Right lobe of liver (tissue), 6 donors: Measurements from ENCODE around the gene GKN1. TPM values are rescaled to one million over a fixed set of nuclear protein-coding genes. Genes with fewer than 3 reads are reported as not detected.
A peak's percentile ranks its signal among the peaks of the same experiment; 100 is the strongest.

Experiments
- ATAC-seq, 4 donors: fragments of 200-7000 bp; cut with Tn5 transposase; one replicate each; pipeline ENCODE4 v1.9.1; 2020; ENCODE audit warnings: mild to moderate bottlenecking in 4 of 4, moderate library complexity in 4 of 4
- DNase-seq, 3 donors: peaks; one replicate each; pipeline ENCODE4 v3.0.0-alpha.2; 2020
- H3K27ac ChIP-seq, 3 donors: fragments of 200-600 bp; one replicate each; pipeline ENCODE4 v1.8.0; 2022
- H3K27me3 ChIP-seq, 2 donors: fragments of 200-600 bp; one replicate each; pipeline ENCODE4 v1.8.0; 2022
- H3K36me3 ChIP-seq, 4 donors: fragments of 200-600 bp; sonication (generic) in 1 of 4; one replicate each; pipeline versions ENCODE4 v1.5.1 to v1.8.0; 2017 to 2022; ENCODE audit warnings: control low read depth in 1 of 4
- H3K4me1 ChIP-seq, 4 donors: fragments of 200-600 bp; sonication (generic) in 1 of 4; one replicate each; pipeline versions ENCODE4 v1.5.1 to v1.8.0; 2017 to 2022; ENCODE audit warnings: control low read depth in 1 of 4
- H3K4me3 ChIP-seq, 3 donors: fragments of 200-600 bp; one replicate each; pipeline ENCODE4 v1.8.0; 2022
- H3K9me3 ChIP-seq, 4 donors: fragments of 200-600 bp; sonication (generic) in 1 of 4; one replicate each; pipeline versions ENCODE4 v1.5.1 to v1.8.0; 2017 to 2022; ENCODE audit warnings: control low read depth in 1 of 4
- POLR2A ChIP-seq: fragments of 450-650 bp; IDR thresholded peaks from one replicate; pipeline ENCODE4 v1.6.1; 2017; ENCODE audit warnings: antibody characterized with exemption, mild to moderate bottlenecking
- whole genome bisulfite sequencing: methylation state at CpG from one replicate; pipeline ENCODE4 v1.1.6; 2018; ENCODE audit warnings: low coverage, low lambda C conversion rate; ENCODE audit not compliant: insufficient coverage; ENCODE audit errors: missing lambda C conversion rate; 5-methylcytosine and 5-hydroxymethylcytosine counted together
- intact Hi-C, 2 donors: fragments of 100-400 bp; cut with DNase I; formaldehyde crosslinking; loops; one replicate each; pipeline versions ENCODE4 v1.11.2 to v1.14.1; 2022
- total RNA-seq, 6 experiments: library from RNA; depleted of rRNA in 2 of 6; stranded (reverse); fragments of >200 nt in 2 of 6; fragmentation: NEBNext Ultra II Directional in 3 of 6; extraction: Animal tissue kit (Norgen Biotek cat#: 25700) in 3 of 6; gene quantifications; one replicate each; pipeline versions ENCODE4 v1.1.0 to v1.2.4, GENCODE V29; 2016 to 2023
- TF ChIP-seq, protein P1 (sequence below), 4 donors: fragments of 200-600 bp in 3 of 4; fragments of 450-650 bp in 1 of 4; IDR thresholded peaks; one replicate each; pipeline versions ENCODE4 v1.5.1 to v1.8.0; 2016 to 2022; ENCODE audit warnings: antibody characterized with exemption in 4 of 4, mild to moderate bottlenecking in 2 of 4
- donor health status: DM: no; HTN: yes; CAD: no.
- donor health status: DM: no; HTN: no; CAD: no.
- donor health status: DM: no; HTN: no; CAD: no.
- donor health status: DM: no; HTN: yes; CAD: no.
- donor health status: DM: no; HTN: yes; CAD: no.

Gene GKN1
- total RNA-seq, 6 experiments from 2014 or later = not detected

DNA sequence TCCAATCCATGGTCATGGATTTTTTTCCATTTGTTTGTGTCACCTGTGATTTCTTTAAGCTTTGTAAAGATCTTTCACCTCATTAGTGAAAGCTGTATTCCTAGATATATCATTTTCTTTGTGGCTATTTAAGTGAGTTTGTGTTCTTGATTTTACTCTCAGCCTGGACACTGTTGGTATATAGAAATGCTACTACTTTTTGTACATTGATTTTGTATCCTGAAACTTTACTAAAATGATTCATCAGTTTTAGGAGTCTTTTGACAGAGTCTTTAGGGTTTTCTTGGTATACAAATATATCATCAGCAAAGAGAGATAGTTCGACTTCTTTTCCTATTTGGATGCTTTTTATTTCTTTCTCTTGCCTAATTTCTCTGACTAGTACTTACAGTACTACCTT is 34.1 kb upstream of the GKN1 start:
- ATAC-seq = no peak
- H3K27ac ChIP-seq = no peak overlapping the region
- H3K4me1 ChIP-seq = peaks cover 0 to 5% (median 0%) of the 10 kb centered on the region in 4 donors
- 93% methylated on average over 1 of the region's 1 CpG for WGBS
- intact Hi-C loops = no loop called here
- TF ChIP-seq, protein P1, sequence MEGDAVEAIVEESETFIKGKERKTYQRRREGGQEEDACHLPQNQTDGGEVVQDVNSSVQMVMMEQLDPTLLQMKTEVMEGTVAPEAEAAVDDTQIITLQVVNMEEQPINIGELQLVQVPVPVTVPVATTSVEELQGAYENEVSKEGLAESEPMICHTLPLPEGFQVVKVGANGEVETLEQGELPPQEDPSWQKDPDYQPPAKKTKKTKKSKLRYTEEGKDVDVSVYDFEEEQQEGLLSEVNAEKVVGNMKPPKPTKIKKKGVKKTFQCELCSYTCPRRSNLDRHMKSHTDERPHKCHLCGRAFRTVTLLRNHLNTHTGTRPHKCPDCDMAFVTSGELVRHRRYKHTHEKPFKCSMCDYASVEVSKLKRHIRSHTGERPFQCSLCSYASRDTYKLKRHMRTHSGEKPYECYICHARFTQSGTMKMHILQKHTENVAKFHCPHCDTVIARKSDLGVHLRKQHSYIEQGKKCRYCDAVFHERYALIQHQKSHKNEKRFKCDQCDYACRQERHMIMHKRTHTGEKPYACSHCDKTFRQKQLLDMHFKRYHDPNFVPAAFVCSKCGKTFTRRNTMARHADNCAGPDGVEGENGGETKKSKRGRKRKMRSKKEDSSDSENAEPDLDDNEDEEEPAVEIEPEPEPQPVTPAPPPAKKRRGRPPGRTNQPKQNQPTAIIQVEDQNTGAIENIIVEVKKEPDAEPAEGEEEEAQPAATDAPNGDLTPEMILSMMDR (IDR thresholded peaks at IDR 0.05) = no peak
- TF ChIP-seq POLR2A = no peak
- no peaks in the 10 kb centered on the region for H3K36me3 ChIP-seq
- no peaks in the 10 kb centered on the region for H3K27me3 ChIP-seq
- no peak for DNase-seq
- H3K4me3 ChIP-seq = no peak overlapping the region
- no peaks in the 10 kb centered on the region for H3K9me3 ChIP-seq

DNA sequence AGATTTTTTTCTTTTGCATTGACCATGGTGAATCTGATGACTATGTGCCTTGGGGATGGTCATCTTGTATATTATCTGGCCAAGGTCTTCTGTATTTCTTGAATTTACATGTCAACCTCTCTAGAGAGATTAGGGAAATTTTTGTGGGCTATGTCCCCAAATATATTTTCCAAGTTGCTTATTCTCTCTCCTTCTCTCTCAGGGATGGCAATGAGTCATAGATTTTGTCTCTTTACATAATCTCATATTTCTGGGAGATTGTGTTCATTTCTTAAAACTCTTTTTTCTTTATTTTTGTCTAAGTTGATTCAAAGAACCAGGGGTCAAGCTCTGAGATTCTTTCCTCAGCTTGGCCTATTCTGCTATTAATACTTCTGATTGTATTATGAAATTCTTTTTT is 31.6 kb upstream of the GKN1 start:
- TF ChIP-seq, protein P1 (IDR thresholded peaks at IDR 0.05) = no peak
- no peak for TF ChIP-seq POLR2A
- Histone ChIP-seq H3K27me3 (no peaks in the 10 kb centered on the region), H3K4me1 (peaks cover 0 to 18% (median 0%) of the 10 kb centered on the region in 4 donors), H3K27ac (no peak overlapping the region), H3K36me3 (no peaks in the 10 kb centered on the region), H3K9me3 (no peaks in the 10 kb centered on the region), H3K4me3 (no peak overlapping the region)
- ATAC-seq = no peak
- DNase-seq = no peak
- intact Hi-C loops = no loop called here

DNA sequence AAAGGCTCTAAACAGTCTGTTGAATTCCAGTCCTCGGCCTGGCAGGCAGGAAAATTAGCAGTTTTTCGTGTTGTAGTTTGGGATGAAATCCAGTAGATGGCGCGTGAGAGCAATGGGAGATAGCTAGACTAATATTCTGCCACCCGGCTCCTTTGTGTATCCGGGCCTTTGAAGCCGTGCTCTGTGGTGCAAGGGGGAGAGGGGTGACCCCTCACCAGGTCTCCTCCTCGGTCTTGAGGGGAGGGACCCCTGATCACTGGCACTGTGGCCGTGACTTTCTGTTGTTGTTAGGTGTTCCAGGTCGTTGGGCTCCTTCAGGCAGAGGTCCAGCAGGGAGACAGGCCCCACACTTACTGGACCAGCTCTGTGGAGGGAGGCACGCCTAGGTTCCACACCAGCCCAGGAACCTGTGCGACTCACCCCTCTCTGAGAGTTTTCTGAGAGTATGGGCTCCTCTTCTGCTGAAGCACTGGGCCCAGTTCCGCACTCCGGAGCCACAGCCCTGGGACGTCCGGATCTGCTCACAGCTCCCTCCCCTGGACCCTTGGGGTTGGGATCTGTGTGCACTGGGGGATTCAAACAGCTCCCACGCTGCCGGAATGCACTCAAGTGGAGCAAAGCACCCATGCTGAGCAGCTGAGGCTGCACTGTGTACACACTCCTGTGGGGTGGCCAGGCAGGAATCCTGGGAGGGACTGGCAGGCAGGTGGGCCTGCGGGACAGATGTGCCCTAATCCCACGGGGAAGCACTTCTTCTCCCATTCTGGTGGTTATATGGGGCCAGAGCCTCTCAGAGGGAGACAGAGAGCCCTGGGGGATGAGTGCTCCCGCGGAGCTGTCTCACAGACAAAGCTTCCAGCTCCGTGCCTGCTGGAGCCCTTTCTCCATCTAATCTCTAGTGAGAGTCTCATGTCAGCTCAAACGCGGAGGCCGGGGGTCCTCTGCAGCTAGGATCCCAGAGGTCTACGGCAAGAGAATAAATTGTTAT is 30.6 kb upstream of the GKN1 start:
- peak; percentile 77 to 88 (median 86) for ATAC-seq
- Histone ChIP-seq H3K27me3 (no peaks in the 10 kb centered on the region), H3K9me3 (no peaks in the 10 kb centered on the region), H3K4me1 (peaks cover 0 to 18% (median 0%) of the 10 kb centered on the region in 4 donors), H3K27ac (no peak overlapping the region), H3K4me3 (no peak overlapping the region), H3K36me3 (no peaks in the 10 kb centered on the region)
- TF ChIP-seq, protein P1 (IDR thresholded peaks at IDR 0.05) = peak; percentile 71 to 84 (median 84)
- TF ChIP-seq POLR2A = no peak
- peak in 1 of 3 donors; percentile 64 for DNase-seq
- intact Hi-C loops = no loop called here
- 14% methylated on average over 9 of the region's 27 CpGs for WGBS

DNA sequence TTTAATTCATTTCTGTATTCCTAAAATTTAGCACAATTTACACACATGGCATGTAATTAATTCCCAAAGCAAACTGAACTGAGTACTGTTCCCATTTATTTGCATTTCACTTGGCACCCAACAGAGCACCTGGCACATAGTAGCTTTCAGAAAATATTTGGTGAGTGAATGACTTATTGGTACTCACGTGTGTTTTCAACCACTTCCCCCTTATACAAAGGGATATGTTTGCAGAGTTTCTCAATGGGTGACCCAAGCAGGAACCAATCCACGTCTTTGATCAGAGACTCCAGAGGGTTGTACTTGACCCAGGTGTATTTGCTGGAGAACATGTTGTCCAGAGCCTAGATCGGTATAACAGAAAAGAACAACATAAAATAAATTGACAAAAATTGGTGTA is 28.3 kb upstream of the GKN1 start:
- Histone ChIP-seq H3K27ac (peak overlapping the region in 1 of 3 donors; percentile 55), H3K9me3 (no peaks in the 10 kb centered on the region), H3K36me3 (no peaks in the 10 kb centered on the region), H3K4me3 (no peak overlapping the region), H3K27me3 (no peaks in the 10 kb centered on the region), H3K4me1 (peaks cover 0 to 18% (median 0%) of the 10 kb centered on the region in 4 donors)
- intact Hi-C loops = no loop called here
- no peak for DNase-seq
- no peak for TF ChIP-seq POLR2A
- TF ChIP-seq, protein P1 (IDR thresholded peaks at IDR 0.05) = no peak
- 8% methylated on average over 3 of the region's 3 CpGs for WGBS
- ATAC-seq = peak; percentile 82 to 95 (median 84)
